Activated CD8-positive, alpha-beta memory T cell treated with anti-CD3 and anti-CD28 coated beads, Interleukin-2, amount 50 U/mL, for 1 hour (primary cell): ENCODE results near the gene FBXL17.

ENCODE experiments used
- DNase-seq: peaks from one replicate; pipeline ENCODE4 v3.0.0-alpha.2; 2020; ENCODE audit errors: extremely low read depth

FBXL17 gene

GRCh38 chr5:108249785-108250426, 132.0 kb downstream of the FBXL17 start:
- no peak for DNase-seq

GRCh38 chr5:108249095-108249784, 132.7 kb downstream of the FBXL17 start:
- DNase-seq, result no peak

- no peak for DNase-seq
These were observed 142.7 kb downstream of the FBXL17 start for GRCh38 chr5:108238936-108239887.

GRCh38 chr5:108238461-108238860, 143.4 kb downstream of the FBXL17 start:
- DNase-seq, result no peak

GRCh38 chr5:108233617-108234155, 148.2 kb downstream of the FBXL17 start:
- no peak for DNase-seq

GRCh38 chr5:108232805-108233204, 149.1 kb downstream of the FBXL17 start:
- no peak for DNase-seq

GRCh38 chr5:108222011-108222410, 159.9 kb downstream of the FBXL17 start:
- DNase-seq, result no peak

- no peak for DNase-seq
These were observed 161.1 kb downstream of the FBXL17 start for GRCh38 chr5:108220834-108221233.

- no peak for DNase-seq
These were observed 165.0 kb downstream of the FBXL17 start for GRCh38 chr5:108216890-108217289.

- no peak for DNase-seq
These were observed 167.0 kb downstream of the FBXL17 start for GRCh38 chr5:108214857-108215256.

GRCh38 chr5:108212775-108213346, 169.0 kb downstream of the FBXL17 start:
- DNase-seq, result no peak

- no peak for DNase-seq
These were observed 175.2 kb downstream of the FBXL17 start for GRCh38 chr5:108206707-108207106.

- no peak for DNase-seq
These were observed 180.2 kb downstream of the FBXL17 start for GRCh38 chr5:108201721-108202120.

GRCh38 chr5:108196276-108196675, 185.6 kb downstream of the FBXL17 start:
- no peak for DNase-seq

GRCh38 chr5:108193021-108193795, 188.7 kb downstream of the FBXL17 start:
- DNase-seq, result no peak

GRCh38 chr5:108184940-108185339, 197.0 kb downstream of the FBXL17 start:
- no peak for DNase-seq

GRCh38 chr5:108181975-108182374, 199.9 kb downstream of the FBXL17 start:
- no peak for DNase-seq

- DNase-seq, result no peak
These were observed 207.6 kb downstream of the FBXL17 start for GRCh38 chr5:108174286-108174685.

- no peak for DNase-seq
These were observed 210.1 kb downstream of the FBXL17 start for GRCh38 chr5:108171759-108172158.

- DNase-seq, result no peak
These were observed 213.0 kb downstream of the FBXL17 start for GRCh38 chr5:108168915-108169314.

- no peak for DNase-seq
These were observed 214.7 kb downstream of the FBXL17 start for GRCh38 chr5:108167174-108167573.
